Measurements from ENCODE around the gene H2AZ1.
A peak's percentile ranks its signal among the peaks of the same experiment; 100 is the strongest.

The H2AZ1 gene

DNA sequence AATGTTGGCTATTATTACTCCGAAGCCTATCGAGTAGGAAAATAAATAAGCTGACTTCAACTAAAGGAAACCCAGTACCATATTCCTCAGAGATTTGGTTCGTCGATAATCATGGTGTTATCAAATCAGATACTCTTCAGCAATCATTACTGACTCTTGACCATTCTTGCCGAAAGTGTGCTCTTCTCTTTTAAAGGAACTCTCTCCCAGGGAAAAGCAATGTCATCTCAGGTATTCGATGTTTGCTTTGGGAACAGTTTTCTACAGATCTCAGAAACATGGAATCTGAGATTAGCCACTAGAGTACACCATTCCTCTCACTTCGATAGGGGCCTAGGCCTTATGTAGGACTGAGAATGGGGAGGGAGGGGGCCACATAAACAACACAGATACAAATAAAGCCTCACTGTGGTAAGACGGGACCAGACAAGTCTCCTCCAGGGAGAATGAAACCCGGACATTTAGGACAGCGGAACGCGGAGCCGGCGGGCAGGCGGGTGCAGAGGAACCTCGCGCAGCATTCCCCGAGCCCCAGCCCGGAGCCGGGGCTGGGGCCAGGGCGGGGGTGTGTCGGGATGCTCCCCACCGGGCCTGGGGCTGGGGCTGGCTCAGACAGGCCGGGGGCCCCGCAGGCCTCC is 4.2 kb downstream of the H2AZ1 start:
- peak; percentile 62 for DNase-seq

GRCh38 chr4:99943904-99944437 is 6.1 kb downstream of the H2AZ1 start:
- no peak for DNase-seq

DNA sequence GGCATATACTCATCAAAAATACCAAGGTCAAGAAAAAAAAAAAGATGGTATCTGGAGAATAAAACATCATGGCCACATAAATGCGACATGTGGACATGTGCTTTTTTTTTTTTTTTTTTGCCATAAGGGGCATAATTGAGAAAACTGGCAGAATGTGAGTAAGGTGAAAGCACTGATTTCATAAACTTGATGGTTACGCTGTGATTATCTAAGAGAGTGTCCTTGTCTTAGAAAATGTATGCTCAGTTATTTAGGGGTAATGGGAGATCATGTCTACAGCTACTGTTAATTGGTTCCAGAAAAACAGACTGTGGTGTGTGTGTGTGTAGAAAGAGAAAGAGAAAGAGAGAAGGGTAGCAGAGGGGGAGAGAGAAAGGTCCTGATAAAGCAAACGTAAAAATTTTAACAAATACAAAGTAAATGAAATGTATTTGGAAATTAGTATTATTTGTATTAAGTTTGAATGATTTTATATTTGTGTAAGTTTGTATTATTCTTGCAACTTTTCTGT is 11.8 kb downstream of the H2AZ1 start:
- DNase-seq, result no peak

GRCh38 chr4:99934891-99935290 is 15.2 kb downstream of the H2AZ1 start:
- DNase-seq, result no peak

GRCh38 chr4:99927566-99927965 is 22.5 kb downstream of the H2AZ1 start:
- no peak for DNase-seq

GRCh38 chr4:99921174-99921573 is 28.9 kb downstream of the H2AZ1 start:
- no peak for DNase-seq

GRCh38 chr4:99918656-99919055 is 31.4 kb downstream of the H2AZ1 start:
- DNase-seq, result no peak

DNA sequence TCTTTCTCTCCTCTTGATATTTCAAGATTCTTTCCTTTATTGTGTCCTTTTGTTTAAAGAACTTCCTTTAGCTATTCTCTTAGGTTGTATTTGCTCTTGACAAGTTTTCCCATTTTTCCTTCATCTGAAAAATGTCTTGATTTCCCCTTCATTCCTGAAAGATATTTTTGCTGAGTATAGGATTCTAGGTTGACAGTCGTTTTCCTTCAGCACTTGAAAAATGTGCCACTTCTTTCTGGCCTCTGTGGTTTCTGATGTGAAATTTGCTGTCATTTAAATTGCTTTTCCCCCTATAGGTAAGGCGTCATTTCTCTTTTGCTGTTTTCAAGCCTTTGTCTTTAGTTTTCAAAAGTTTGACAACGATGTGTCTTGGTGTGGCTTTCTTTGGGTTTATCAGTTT is 32.5 kb downstream of the H2AZ1 start:
- DNase-seq, result no peak

GRCh38 chr4:99915449-99915848 is 34.6 kb downstream of the H2AZ1 start:
- no peak for DNase-seq
